Stimulated activated CD4-positive, alpha-beta T cell treated with anti-CD3 and anti-CD28 coated beads, Interleukin-4, amount 100 ng/mL, for 1 hour (primary cell): ENCODE results near the gene RGS14.
"Not testable (repeated sequence)": the region's sequence is repeated elsewhere in the genome, so short reads cannot be mapped to it uniquely, and the experiment has no call there.

Source experiments
- DNase-seq: peaks from one replicate; pipeline ENCODE4 v3.0.0-alpha.2; 2020

The RGS14 gene

DNA sequence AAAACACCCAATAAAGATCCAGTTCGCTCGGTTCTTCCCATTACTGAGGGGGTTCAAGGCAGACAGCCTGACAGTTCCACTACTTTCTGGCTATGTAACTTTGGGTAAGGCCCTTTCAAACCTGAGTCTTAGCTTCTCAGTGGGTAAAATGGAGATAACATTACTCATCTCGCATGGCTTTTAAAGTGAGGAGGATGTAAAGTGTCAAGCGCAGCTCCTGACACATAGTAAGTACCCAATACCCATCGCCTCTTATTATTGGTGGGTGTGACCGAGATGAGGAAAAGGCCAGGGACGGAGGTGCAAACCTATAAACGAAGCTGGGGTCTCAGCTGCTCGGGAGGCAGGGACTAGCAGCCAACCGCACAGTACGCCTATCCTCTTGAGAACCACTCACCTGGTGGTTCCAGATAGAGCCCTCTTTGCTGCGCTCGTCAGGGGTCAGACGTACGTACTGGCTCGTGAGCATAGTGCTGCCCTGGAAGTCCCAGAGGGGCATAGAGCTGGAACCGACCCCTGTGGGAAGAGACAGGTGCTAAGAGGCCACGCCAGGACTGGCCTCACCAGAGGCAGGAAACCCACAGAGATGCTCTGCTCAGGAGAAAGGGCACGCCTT is 6.8 kb upstream of the RGS14 start:
- DNase-seq = no peak

DNA sequence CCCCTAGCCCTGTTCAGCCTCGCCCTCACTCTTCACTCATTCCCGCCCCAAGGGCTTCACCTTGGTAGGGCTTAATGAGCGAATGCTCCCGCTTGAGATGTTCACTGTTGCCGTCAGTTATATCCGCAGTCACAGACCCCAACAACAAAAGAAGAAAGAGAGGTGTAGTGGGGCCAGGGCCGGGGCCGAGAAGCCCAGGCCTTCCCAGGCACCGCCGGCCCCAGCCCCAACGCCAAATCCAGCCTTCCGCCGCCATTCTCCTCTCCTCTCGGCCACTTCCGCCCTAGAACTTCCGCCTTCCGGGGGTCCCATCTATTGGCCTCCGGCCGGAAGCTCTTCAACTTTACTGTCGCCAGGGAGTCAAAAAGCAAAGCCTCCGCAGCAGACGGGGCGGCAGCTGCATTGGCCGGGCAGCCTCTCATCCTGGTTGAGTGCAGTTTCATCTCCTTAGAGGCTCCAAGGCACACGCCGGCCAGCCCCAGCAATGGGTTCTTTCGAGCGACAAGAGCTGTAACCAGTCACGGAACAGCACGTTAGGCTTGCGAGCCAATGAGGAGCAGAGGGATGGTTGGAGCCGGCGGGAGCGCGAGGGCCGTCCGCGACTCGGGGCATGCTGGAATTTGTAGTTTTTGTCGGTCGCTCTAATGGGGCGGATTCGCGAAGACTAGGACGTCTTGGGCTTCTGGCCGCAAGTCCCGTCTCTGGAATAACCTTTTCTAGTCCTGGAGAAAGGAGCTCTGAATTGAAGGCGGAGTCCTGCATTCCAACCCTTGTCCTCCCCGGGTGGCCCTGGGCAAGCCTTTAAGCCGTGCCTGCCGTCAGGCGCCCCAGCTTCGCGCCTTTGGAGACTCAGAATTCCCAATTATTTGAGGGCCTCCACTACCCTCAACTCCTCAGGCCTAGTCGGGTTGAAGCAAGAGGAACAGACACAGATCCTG is 6.1 kb upstream of the RGS14 start, which contains the start of gene LMAN2:
TSS of gene LMAN2 (minus strand) at position 277 of the 938 bp plus-strand sequence. CDS start at position 256, 21 bp downstream.
- DNase-seq = peak; percentile 87

GRCh38 chr5:177353093-177353492 is 4.6 kb upstream of the RGS14 start:
- DNase-seq = no peak

GRCh38 chr5:177354256-177354655 is 3.5 kb upstream of the RGS14 start:
- no peak for DNase-seq

DNA sequence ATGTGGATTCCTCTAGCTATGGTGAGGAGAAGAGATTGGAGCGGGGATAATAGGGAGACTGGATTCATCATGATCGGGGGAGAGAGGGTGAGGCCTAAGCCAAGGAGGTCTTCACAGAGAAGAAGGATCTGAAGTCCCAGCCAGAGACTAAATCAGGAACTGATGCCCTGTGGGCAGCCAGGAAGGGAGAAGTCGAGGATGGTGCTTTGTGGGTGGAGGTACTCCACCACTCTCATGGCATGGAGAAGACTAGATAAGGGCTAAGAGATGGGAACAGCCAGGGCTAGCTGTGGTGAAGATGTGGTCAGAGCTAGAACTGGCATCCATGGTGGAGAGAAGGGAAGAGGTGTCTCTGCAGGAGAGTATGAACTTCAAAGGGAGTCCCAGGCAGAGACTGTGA is 3.0 kb upstream of the RGS14 start:
- no peak for DNase-seq

DNA sequence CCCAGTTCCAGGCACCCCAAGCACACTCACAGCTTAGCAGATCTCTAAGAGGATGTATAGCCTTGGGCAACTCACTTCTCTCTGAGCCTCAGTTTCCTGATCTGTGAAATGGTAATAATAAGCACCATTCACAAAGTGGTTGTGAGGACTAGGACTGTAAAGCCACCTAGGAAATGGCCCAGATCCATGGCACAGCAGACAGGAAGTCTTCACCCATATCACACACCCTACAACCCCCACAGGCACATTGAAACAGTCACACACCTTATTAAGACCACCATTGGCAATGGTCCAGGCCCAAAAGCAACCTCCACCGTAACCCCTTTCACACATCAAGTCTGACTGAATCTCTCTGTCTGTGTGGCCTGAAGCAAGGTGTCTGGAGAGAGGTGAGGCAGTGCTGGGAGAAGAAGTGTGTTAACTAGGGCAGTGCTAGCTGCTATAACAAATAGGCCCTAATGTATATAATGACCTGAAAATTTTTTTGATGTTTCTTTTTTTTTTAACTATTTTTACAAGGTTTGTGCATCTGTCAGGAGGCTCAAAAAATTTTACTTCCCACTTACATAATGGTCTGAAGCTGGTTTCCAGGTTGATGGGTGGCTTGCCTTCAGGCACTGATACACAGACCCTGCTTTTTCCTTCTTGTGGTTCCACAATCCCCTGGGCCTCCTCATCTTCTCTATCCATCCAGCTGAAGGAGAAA is 2.4 kb upstream of the RGS14 start:
- no peak for DNase-seq

GRCh38 chr5:177355868-177356168 is 1.9 kb upstream of the RGS14 start:
- DNase-seq = no peak

DNA sequence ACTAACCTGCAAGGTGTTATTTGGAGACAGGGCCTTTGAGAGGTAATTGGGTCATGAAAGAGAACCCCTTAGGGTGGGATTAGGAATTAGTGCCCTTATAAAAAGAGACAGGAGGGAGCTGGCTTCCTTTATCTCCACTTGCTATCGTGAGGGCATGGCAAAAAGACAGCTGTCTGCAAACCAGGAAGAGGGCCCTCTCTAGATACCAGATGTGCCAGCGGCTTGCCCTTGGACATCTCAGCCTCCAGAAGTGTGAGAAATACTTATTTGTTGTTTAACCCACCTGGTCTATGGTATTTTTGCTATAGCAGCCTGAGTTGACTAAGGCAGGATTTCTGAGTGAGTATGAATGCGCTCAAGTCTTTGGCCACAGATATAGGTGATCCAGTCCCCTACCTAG is 978 bp upstream of the RGS14 start:
- DNase-seq = no peak

DNA sequence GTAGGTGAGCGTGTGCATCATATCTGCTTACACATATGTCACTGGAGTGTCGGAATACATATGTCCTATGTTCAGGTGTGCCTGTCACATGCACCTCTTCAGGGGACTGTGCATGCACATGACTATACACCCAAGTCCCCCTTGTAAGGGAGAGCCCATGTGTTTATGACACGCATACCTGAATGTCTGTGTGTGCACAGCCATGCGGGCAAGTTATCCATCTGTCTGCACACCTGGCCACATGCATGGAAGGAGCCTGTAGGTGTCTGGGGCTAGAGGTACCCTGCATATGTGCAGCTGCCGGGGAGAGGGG is 622 bp upstream of the RGS14 start:
- DNase-seq = no peak

DNA sequence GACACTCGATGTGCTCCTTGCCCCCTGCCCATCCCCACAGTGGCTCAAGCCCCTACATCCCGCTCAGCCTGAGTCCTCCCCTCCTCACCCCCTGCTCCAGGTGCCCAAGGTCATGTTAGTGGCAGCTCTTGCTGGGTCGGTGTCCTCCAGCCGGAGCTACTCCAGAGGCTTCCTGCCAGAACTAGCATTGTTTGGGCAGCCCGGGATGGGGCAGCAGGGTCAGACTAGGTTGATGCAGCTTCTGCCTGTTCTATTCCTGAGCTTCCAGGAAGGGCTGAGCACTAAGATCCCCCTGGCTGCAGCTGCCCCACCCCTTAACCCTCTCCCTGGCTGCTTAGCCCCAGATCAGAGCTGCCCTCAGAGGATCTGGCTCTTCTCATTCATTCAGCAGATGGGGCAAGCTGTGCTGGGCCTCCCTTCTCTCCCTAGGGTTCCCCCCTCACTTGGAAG is 671 bp downstream of the RGS14 start:
- DNase-seq = no peak

- no peak for DNase-seq
Measured at GRCh38 chr5:177359451-177359851, 1.7 kb downstream of the RGS14 start.

GRCh38 chr5:177359860-177360259 is 2.1 kb downstream of the RGS14 start:
- DNase-seq = no peak

GRCh38 chr5:177360740-177361139 is 3.0 kb downstream of the RGS14 start:
- not testable (repeated sequence) for DNase-seq

GRCh38 chr5:177361418-177362291 is 3.9 kb downstream of the RGS14 start:
- DNase-seq = no peak

DNA sequence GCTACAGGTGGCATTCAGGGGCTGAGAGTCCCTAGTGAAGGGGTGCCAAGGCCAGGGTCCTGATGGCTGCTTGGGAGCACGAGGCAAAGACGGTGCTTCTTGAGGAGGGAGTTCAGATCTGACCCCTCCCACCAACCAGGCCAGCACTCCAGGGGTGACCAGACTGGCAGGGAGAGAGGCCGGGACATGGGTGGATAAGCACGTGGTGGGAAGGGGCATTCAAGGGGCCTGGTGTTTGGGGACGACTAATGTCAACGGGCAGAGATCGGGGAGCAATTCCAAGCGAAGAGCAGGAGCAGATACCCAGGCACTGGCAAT is 4.5 kb downstream of the RGS14 start:
- no peak for DNase-seq

- peak; percentile 73 for DNase-seq
Measured at GRCh38 chr5:177362610-177363507, 5.1 kb downstream of the RGS14 start.

GRCh38 chr5:177363565-177363964 is 5.8 kb downstream of the RGS14 start:
- DNase-seq = no peak

DNA sequence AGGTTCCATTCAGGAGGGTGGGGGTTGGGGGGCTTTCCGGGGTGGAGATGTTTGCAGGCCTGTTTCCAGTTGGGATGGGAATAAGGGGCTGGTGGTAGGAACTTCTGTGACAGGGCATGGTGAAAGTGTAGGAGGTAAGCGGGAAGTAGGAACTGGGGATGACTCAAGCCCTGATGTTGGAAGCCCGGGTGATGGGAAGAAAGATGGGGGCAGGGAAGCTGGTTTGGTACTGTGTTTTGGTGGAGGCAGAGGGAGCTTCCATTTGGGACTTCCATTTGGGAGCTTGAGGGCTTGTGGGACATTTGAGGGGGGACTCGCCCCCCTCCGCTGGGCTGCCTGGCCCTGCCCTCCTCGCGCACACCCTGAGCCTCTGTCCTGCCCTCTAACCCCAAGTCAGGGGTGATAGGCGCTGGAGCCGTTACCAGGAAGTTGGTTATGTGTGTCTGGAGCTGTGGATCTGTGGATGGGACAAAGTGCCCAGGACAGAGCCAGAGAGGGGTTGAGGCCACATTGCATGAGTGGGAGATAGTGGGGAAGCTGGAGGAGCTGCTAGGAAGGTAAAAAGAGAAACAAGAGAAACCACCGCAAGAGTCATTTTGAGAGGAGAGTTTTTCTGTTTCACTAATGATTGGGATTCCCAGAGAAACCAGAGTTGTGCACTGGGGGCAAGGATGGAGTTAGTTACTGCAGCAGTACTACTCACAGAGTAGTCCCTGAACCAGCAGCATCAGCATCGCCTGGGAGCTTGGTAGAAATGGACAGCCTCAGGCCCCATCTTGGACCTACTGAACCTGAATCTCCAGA is 6.6 kb downstream of the RGS14 start:
- DNase-seq = no peak

DNA sequence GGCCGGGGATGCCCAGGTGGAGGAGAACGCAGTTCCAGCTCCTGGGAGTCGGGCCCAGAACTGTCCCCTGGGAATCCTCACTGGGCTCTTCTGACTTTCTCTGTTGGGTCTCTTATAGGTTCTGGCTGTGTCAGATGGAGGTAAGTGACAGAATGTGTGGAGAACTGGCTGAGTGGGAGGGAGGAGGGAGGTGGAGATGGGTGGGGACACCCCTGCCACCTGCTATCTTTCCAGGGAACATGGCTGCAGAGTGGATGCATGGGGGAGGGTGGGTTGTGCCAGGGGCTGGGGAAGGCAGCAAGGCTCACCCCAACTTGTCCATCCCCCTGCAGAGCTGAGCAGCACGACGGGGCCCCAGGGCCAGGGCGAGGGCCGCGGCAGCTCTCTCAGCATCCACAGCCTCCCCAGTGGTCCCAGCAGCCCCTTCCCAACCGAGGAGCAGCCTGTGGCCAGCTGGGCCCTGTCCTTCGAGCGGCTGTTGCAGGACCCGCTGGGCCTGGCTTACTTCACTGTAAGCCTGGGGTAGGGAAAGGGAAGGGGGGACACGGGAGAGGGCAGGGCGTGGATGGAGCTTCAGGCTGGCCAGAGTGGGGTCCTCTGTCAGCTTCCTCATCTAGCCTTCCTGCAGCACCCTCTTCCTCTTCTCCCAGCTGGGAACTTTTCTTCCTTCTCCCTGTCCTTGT is 8.3 kb downstream of the RGS14 start:
- DNase-seq = no peak

DNA sequence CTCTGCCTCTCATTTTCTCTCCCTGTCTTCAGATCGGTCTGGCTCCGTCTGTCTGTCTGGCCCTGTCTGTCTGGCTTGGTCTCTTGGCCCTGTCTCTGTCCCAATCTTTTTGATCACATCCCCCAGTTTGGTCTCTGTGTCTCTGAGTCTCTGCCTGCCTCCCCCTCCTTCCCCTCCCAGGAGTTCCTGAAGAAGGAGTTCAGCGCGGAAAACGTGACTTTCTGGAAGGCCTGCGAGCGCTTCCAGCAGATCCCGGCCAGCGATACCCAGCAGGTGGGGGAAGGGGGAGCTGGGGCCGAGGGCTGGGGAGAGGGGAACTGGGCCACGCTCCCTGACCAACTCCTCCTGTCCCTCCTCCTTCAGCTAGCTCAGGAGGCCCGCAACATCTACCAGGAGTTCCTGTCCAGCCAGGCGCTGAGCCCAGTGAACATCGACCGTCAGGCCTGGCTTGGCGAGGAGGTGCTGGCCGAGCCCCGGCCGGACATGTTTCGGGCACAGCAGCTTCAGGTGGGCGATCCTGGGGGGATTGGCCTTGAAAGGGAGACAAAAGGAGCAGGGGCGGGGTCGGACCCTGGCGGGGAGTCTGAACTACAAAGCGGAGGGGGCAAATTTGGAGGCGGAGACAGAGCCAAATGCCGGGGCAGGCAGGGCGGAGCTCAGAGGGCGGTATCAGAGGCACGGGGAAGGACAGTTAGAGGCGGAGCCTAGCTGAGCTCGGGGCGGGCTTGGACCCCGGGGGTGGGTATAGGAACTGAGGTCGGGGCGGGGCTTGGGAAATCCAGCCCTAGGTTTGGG is 9.0 kb downstream of the RGS14 start:
- DNase-seq = no peak
